ENCODE data around the gene PTDSS2. TPM values are rescaled to one million over a fixed set of nuclear protein-coding genes. Genes with fewer than 3 reads are reported as not detected.

Gene PTDSS2
- polyA plus RNA-seq, 1 experiment, result 25.8 TPM

DNA sequence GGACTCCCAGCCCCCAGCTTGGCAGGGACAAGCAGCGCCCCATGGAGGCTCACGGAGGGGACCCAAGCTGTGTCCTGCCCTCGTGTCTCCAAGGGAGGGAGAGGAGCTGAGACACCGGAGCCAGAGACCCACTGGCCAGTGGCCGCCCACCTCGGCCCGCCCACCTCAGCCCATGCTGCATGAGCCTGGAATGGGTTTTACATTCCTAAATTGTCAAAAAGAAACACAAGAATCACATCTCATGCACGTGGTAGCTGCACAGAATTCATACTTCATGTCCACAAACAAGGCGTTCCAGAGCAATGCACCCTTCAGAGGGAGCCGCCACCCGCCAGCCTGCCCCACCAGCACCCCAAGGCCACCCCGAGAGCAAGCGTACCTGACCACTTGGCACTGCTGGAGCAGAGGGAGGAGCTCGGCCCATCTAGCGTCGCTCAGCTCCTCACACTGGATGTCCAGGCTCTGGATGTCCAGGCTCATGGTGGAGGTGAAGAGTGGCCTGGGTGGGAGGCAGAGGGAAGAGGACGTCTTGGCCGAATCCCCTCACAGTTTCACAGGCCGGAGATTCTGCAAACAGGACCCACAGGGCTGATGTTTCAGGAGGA lies 51.7 kb downstream of the PTDSS2 start:
- H3K4me3 ChIP-seq (ENCODE audit: low read depth, low read length), result no peak overlapping the region
- ChIA-PET POLR2A (no interaction called here), CTCF (interaction anchor here (0.6 kb wide), 2 partner anchors 16 to 54 kb away, joined by 3 to 4 read pairs; no protein-coding TSS in a partner anchor)
- TF ChIP-seq, protein P1, sequence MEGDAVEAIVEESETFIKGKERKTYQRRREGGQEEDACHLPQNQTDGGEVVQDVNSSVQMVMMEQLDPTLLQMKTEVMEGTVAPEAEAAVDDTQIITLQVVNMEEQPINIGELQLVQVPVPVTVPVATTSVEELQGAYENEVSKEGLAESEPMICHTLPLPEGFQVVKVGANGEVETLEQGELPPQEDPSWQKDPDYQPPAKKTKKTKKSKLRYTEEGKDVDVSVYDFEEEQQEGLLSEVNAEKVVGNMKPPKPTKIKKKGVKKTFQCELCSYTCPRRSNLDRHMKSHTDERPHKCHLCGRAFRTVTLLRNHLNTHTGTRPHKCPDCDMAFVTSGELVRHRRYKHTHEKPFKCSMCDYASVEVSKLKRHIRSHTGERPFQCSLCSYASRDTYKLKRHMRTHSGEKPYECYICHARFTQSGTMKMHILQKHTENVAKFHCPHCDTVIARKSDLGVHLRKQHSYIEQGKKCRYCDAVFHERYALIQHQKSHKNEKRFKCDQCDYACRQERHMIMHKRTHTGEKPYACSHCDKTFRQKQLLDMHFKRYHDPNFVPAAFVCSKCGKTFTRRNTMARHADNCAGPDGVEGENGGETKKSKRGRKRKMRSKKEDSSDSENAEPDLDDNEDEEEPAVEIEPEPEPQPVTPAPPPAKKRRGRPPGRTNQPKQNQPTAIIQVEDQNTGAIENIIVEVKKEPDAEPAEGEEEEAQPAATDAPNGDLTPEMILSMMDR (IDR thresholded peaks at IDR 0.05; ENCODE audit: insufficient read depth, low read depth, low read length), result no peak
- peaks cover 49% of the 10 kb centered on the region for H3K36me3 ChIP-seq (ENCODE audit: control insufficient read depth, insufficient read depth, low read length)
- no peaks in the 10 kb centered on the region for H3K27me3 ChIP-seq (ENCODE audit: control insufficient read depth, insufficient read depth, low read length)
- DNase-seq (ENCODE audit: low read depth), result no peak

DNA sequence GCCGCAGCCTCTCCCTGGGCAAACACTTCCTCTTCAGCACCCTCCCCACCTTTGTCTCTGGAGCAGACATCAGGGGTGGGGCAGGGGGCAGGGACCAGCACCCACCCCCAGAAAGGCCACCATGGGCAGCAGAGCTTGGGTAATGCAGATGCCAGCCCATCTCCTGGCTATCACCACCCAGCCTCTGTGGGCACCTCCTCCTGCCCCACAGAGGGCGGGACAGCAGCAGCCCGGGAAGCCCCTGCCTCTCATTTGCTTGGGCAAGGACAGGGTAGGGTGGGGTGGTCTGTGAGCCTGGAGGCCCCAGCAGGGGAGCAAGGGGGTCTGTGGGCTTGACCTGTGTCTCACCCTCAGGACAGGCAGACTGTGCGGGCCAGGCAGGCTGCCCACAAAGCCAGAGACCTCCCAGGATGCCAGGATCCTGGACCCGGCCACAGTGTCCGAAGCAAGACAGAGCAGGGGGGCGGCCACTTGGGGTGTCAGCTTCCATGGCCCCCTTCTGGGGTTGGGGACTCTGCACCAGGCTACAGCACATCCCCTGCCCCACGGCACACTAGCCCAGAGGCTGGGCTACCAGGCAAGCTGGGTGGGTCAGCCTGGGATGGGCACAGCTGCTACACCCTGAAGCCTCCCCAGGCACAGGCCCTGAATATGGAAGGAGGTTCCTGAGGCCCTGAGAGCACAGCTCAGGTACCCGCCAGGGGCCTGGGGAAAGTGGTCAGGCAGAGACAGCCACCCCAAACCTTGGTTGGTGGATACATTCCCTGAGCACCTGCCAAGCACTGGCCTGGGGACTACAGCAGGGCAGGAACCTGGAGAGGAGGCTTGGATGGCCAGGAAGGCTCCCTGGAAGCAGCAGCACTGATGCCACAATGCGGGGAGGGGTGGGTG lies 52.5 kb downstream of the PTDSS2 start:
- peaks cover 43% of the 10 kb centered on the region for H3K36me3 ChIP-seq (ENCODE audit: control insufficient read depth, insufficient read depth, low read length)
- DNase-seq (ENCODE audit: low read depth), result no peak
- TF ChIP-seq, protein P1 (IDR thresholded peaks at IDR 0.05; ENCODE audit: insufficient read depth, low read depth, low read length), result no peak
- H3K27me3 ChIP-seq (ENCODE audit: control insufficient read depth, insufficient read depth, low read length), result no peaks in the 10 kb centered on the region
- POLR2A ChIA-PET, result no interaction called here
- CTCF ChIA-PET, result interaction anchor here (0.6 to 0.7 kb wide), 2 partner anchors 23 to 54 kb away, joined by 3 to 4 read pairs; no protein-coding TSS in a partner anchor
- H3K4me3 ChIP-seq (ENCODE audit: low read depth, low read length), result no peak overlapping the region

GRCh38 chr11:503179-503981 lies 53.3 kb downstream of the PTDSS2 start:
- peak overlapping the region; percentile 53 for H3K4me3 ChIP-seq (ENCODE audit: low read depth, low read length)
- ChIA-PET CTCF (interaction anchor here (0.6 to 1.0 kb wide), 3 partner anchors 15 to 34 kb away, joined by 3 read pairs; no protein-coding TSS in a partner anchor), POLR2A (no interaction called here)
- DNase-seq (ENCODE audit: low read depth), result no peak
- TF ChIP-seq, protein P1 (IDR thresholded peaks at IDR 0.05; ENCODE audit: insufficient read depth, low read depth, low read length), result no peak
- H3K36me3 ChIP-seq (ENCODE audit: control insufficient read depth, insufficient read depth, low read length), result peaks cover 34% of the 10 kb centered on the region
- H3K27me3 ChIP-seq (ENCODE audit: control insufficient read depth, insufficient read depth, low read length), result no peaks in the 10 kb centered on the region

DNA sequence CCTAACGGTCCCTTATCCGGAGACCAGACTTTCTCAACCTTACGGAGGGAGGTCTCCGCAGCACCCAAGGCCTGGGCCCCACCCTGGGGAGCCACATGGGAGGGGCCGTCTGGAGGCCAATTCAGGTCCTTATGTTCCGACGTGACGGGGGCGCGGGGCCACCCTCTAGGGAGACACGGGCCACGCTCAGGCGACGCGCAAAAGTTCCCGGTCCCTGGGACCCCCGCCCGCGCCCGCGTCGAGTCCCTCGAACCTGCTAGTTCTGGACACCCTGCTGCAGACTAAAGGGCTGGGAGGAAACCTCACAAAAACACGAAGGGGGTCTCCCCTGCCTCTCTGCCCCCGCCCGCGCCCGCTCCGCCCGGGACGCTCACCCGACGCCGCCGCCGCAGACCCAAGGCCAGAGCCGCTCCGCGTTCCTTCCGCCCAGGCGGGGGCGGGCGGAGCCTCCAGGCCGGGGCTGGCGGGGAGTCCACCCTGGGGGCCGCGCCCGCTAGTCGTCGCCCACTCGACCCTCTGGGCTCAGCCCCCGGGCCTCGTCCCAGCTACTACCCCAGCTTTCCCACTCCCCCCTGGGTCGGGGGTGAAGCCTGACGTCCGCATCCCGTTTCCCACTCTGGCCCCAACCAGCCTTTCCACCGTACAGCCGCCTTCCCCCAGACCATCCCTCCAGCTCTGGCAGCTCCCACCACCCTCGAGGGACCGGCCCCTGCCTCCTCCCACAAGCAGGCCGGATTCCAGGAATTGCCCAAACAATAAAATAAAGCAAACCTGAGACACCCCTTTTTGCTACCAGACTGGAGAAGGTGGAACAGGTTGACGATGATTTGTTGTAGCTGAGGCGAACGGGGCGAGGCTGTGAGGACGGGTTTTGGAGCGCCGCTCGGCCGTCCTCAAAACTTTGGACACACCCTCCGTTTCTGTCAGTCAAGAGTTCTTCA lies 54.2 kb downstream of the PTDSS2 start:
- POLR2A ChIA-PET, result no interaction called here

More for the DNA sequence above, 54.2 kb downstream of the PTDSS2 start:
- no peaks in the 10 kb centered on the region for H3K27me3 ChIP-seq (ENCODE audit: control insufficient read depth, insufficient read depth, low read length)
- no peak for DNase-seq (ENCODE audit: low read depth)
- CTCF ChIA-PET, result interaction anchor here (1.0 to 1.3 kb wide), 2 partner anchors 35 to 195 kb away, joined by 3 read pairs; no protein-coding TSS in a partner anchor
- peak overlapping the region; percentile 53 for H3K4me3 ChIP-seq (ENCODE audit: low read depth, low read length)
- peaks cover 26% of the 10 kb centered on the region for H3K36me3 ChIP-seq (ENCODE audit: control insufficient read depth, insufficient read depth, low read length)
- TF ChIP-seq, protein P1 (IDR thresholded peaks at IDR 0.05; ENCODE audit: insufficient read depth, low read depth, low read length), result no peak
